ENCODE results near the gene HMGCS2.
"Not testable (repeated sequence)": the region's sequence is repeated elsewhere in the genome, so short reads cannot be mapped to it uniquely, and the experiment has no call there.

HMGCS2 gene

GRCh38 chr1:119713749-119714456, 54.8 kb downstream of the HMGCS2 start:
- no peak overlapping the region for H3K4me3 ChIP-seq (ENCODE audit: low read depth, low read length)

GRCh38 chr1:119713039-119713748, 55.5 kb downstream of the HMGCS2 start:
- no peak for TF ChIP-seq CTCF (IDR thresholded peaks at IDR 0.05; ENCODE audit: borderline replicate concordance, insufficient read depth, low read depth, low read length)
- H3K4me3 ChIP-seq (ENCODE audit: low read depth, low read length), result no peak overlapping the region

More at GRCh38 chr1:119713749-119714456, 54.8 kb downstream of the HMGCS2 start:
- TF ChIP-seq CTCF (IDR thresholded peaks at IDR 0.05; ENCODE audit: borderline replicate concordance, insufficient read depth, low read depth, low read length), result no peak

GRCh38 chr1:119712342-119713038, 56.2 kb downstream of the HMGCS2 start:
- H3K4me3 ChIP-seq (ENCODE audit: low read depth, low read length), result peak overlapping the region; percentile 39
- TF ChIP-seq CTCF (IDR thresholded peaks at IDR 0.05; ENCODE audit: borderline replicate concordance, insufficient read depth, low read depth, low read length), result no peak

- H3K4me3 ChIP-seq (ENCODE audit: low read depth, low read length), result peak within 1 kb of the TSS; percentile 39
- no peak for TF ChIP-seq CTCF (IDR thresholded peaks at IDR 0.05; ENCODE audit: borderline replicate concordance, insufficient read depth, low read depth, low read length)
Measured at GRCh38 chr1:119711804-119712341, 56.8 kb downstream of the HMGCS2 start, which contains the start of gene PHGDH. Gene PHGDH, plus strand, starts transcription at chr1:119711934. Its CDS starts 89 bp downstream, at chr1:119712023.

- not testable (repeated sequence) for H3K4me3 ChIP-seq (ENCODE audit: low read depth, low read length)
Measured at GRCh38 chr1:119711356-119711803, 57.3 kb downstream of the HMGCS2 start.

- H3K4me3 ChIP-seq (ENCODE audit: low read depth, low read length), result not testable (repeated sequence)
Measured at GRCh38 chr1:119706599-119706998, 62.1 kb downstream of the HMGCS2 start.

GRCh38 chr1:119703666-119704450, 64.8 kb downstream of the HMGCS2 start:
- no peak for TF ChIP-seq CTCF (IDR thresholded peaks at IDR 0.05; ENCODE audit: borderline replicate concordance, insufficient read depth, low read depth, low read length)

More at GRCh38 chr1:119703666-119704450, 64.8 kb downstream of the HMGCS2 start:
- H3K4me3 ChIP-seq (ENCODE audit: low read depth, low read length), result no peak overlapping the region

Measured in GM12875 (cell line).